Subcutaneous adipose tissue (tissue), 4 donors: ENCODE measurements around the gene KLF18. TPM values are rescaled to one million over a fixed set of nuclear protein-coding genes. Genes with fewer than 3 reads are reported as not detected.

Experiments
- total RNA-seq, 4 donors: library from RNA; depleted of rRNA; stranded (reverse); fragments of >200 nt; gene quantifications; one replicate each; pipeline ENCODE4 v1.1.0, GENCODE V29; 2016
- TF ChIP-seq, protein P1 (sequence below): fragments of 450-650 bp; IDR thresholded peaks from one replicate; pipeline ENCODE4 v1.5.1; 2016; ENCODE audit warnings: low read depth, mild to moderate bottlenecking, control low read depth, antibody characterized with exemption, moderate library complexity

KLF18 gene
- total RNA-seq, 4 donors from 2014 or later = not detected

DNA sequence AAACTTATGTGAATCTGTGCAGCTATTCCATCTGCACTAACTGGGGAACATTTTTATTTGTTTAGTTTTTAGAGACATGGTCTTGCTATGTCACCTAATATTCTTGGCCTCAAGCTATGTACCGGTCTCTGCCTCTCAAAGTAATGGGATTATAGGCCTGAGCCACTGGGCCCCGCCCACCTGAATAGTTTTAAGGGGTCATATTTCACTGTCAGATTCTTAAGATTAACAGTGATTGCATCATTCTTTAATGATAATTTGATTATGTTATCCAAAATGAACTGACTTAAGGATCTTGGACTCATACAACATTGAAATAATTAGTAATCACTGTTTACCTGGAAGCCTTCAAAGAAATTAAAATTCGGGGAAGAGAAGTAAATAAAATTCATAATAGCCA is 12.6 kb upstream of the KLF18 start:
- TF ChIP-seq, protein P1, sequence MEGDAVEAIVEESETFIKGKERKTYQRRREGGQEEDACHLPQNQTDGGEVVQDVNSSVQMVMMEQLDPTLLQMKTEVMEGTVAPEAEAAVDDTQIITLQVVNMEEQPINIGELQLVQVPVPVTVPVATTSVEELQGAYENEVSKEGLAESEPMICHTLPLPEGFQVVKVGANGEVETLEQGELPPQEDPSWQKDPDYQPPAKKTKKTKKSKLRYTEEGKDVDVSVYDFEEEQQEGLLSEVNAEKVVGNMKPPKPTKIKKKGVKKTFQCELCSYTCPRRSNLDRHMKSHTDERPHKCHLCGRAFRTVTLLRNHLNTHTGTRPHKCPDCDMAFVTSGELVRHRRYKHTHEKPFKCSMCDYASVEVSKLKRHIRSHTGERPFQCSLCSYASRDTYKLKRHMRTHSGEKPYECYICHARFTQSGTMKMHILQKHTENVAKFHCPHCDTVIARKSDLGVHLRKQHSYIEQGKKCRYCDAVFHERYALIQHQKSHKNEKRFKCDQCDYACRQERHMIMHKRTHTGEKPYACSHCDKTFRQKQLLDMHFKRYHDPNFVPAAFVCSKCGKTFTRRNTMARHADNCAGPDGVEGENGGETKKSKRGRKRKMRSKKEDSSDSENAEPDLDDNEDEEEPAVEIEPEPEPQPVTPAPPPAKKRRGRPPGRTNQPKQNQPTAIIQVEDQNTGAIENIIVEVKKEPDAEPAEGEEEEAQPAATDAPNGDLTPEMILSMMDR = no peak

DNA sequence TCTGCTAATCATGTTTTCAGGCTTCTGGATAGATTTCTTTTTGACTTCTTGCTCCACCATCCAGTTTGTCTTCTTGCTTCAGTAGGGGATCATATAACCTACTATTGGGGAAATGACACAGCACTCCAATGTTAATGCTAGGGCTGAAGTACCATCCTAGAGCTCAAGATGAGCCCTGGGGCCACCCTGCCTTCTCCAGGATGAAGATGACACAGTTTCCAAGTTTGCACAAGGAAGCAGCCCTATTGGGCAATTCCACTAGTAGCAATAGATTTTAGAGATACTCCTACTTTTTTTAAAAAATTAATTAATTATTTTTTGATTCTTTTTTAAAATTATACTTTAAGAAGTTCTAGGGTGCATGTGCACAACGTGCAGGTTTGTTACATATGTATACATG is 11.3 kb upstream of the KLF18 start:
- TF ChIP-seq, protein P1 = no peak

DNA sequence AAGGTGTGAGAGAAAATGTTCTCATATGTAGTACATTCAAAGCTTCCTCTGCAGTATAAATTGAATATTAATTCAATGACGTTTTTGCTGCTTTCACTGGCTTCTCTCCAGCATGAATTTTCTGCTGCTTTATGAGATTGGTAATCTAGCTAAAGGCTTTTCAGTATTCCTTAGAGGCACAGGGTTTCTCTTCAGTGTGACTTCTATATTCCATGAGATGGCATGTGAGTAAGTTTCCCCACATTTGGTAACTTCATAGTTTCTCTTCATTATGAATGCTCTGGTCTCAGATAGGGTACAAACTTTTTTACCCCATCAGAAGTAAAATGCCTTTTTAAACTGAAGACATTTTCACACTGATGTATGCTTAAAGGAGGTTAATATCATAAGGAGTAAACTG is 10.4 kb upstream of the KLF18 start:
- TF ChIP-seq, protein P1 = no peak

DNA sequence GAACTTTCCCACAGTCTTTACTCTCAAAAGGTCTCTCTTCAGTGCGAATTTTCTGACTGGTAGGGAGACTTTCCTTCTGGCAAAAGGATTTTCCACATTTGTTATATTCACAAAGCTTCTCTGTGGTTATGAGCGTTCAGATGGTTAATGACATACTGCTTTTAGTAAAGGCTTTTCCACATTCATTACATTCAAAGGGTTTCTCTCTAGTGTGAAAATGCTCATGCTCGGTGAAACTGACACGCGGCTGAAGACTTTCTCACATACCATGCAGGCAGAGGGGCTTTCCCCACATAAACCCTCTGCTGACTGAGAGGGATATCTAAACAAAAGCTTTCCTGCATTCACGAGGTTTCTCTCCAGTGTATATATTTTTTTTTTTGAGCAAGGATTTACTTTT is 9.9 kb upstream of the KLF18 start:
- TF ChIP-seq, protein P1 = no peak

DNA sequence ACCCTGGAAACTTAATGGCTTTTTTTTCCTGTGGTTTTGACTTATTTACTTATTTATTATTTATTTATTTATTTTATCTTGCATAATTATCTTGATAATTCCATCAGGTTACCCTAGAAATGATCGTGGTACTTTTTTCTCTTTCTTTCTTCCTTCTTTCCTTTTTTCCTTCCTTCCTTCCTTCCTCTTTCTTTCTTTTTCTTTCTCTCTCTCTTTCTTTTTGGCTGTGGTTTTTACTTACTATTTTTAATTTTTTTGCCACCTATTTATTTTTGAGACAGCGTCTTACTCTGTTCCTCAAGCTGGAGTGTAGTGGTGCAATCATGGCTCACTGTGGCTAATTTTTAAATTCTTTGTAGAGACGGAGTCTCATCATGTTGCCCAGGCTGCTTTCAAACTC is 6.2 kb upstream of the KLF18 start:
- TF ChIP-seq, protein P1 = no peak

DNA sequence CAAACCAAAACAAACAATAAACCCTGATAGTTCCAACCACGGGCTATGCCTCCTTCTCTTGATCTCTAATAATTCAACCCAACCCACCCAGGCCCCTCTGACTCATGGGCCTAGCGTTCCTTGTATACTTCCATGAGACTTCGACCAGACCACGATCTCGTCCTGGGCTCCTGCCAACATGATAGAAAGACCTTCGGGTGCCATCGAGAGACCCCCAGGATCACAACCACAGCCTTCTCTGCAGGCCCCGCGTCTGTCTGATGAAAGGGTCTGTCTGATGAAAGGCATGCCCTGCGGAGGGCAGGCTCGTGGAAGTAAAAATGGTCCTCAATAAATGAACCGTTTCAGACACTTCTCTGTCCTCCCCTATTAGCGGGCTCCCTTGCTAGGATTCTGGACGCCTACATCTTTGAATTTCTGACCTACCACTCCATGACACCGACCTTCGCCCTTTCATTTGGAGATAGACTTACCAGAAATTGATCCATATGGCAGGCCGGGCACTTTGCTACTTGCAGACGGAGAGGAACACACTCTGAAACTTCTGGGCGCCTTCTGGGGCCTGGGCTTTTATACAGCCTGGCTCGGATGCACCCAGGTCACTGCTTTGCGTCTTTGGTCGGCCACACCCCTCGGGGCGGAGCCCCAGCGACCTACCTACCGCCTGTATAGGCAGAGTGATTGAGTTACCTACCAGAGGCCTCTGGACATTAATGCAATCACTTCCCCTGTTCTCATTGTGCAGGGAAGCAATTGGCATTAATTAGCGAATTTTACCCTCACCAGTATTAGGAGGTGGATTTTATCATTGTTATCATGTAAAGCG is 5.3 kb upstream of the KLF18 start:
- TF ChIP-seq, protein P1 = no peak

DNA sequence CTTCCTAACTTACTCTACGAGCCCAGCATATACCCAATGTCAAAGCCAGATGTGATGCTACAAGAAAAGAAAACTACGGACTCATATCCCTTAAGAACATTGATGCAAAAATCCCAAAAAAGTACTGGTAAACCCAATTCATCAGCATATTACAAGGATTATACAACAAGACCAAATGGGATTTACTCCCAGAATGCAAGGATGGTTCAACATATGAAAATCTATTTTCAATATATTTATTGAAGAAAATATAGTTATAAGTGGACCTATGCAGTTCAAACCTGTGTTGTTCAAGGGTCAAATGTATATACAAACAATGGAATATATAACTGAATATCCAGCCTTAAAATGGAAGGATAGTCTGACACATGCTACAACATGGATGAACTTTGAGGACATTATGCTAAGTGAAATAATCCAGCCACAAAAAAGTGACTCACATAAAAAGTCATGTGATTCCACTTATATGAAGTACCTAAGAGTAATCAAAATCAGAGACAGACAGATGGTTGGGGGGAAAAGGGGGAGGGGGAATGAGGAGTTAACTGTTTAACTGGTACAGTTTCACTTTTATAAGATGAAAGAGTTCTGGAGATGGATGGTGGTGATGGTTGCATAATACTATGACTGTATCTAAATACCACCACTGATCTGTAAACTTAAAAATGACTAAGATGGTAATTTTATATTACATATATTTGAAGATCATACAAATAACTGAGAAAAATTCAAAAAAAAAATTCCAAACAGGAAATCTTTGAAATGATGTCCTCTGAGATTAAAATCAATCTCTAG is 3.7 kb upstream of the KLF18 start:
- TF ChIP-seq, protein P1 = no peak
